PFSK-1 (cell line): ENCODE measurements around the gene SMAD1.

Source experiments
- FOXP2 ChIP-seq: optimal IDR thresholded peaks from 2 replicates; pipeline ENCODE3; 2011; ENCODE audit warnings: borderline replicate concordance, control low read depth, inconsistent platforms; ENCODE audit not compliant: insufficient read depth; ENCODE audit errors: extremely low read length, extremely low read depth
- POLR2AphosphoS5 ChIP-seq: IDR thresholded peaks from 2 replicates; pipeline ENCODE4 v1.6.1; 2012; ENCODE audit warnings: low read depth, mild to moderate bottlenecking, control low read depth, low read length, moderate library complexity
- REST ChIP-seq, 2 experiments: IDR thresholded peaks; 2 replicates each; pipeline versions ENCODE4 v1.6.1 to v1.8.0; 2011 to 2012; ENCODE audit warnings: low read depth in 2 of 2, low read length in 2 of 2, control low read depth in 1 of 2, inconsistent platforms in 1 of 2, mild to moderate bottlenecking in 1 of 2, moderate library complexity in 1 of 2; ENCODE audit not compliant: insufficient read depth in 1 of 2
- SIN3A ChIP-seq: IDR thresholded peaks from 2 replicates; pipeline ENCODE4 v1.6.1; 2012; ENCODE audit warnings: mild to moderate bottlenecking, low read length, moderate library complexity, borderline replicate concordance; ENCODE audit not compliant: insufficient read depth
- TAF1 ChIP-seq: IDR thresholded peaks from 2 replicates; pipeline ENCODE4 v1.6.1; 2012; ENCODE audit warnings: low read length, control low read depth, borderline replicate concordance; ENCODE audit not compliant: insufficient read depth

The SMAD1 gene

GRCh38 chr4:145565328-145565727 is 83.7 kb downstream of the SMAD1 start:
- TF ChIP-seq FOXP2 (no peak), TAF1 (no peak), POLR2AphosphoS5 (no peak), SIN3A (no peak), REST (IDR thresholded peaks at IDR 0.05; ENCODE audit: insufficient read depth in 1 of 2, low read depth in 2 of 2, low read length in 2 of 2) (no peak)

GRCh38 chr4:145566086-145566708 is 84.5 kb downstream of the SMAD1 start:
- TF ChIP-seq POLR2AphosphoS5: no peak
- TF ChIP-seq SIN3A: no peak
- no peak for TF ChIP-seq TAF1
- no peak for TF ChIP-seq REST (IDR thresholded peaks at IDR 0.05; ENCODE audit: insufficient read depth in 1 of 2, low read depth in 2 of 2, low read length in 2 of 2)
- no peak for TF ChIP-seq FOXP2

- TF ChIP-seq SIN3A: no peak
- TF ChIP-seq FOXP2: no peak
- TF ChIP-seq POLR2AphosphoS5: no peak
- no peak for TF ChIP-seq REST (IDR thresholded peaks at IDR 0.05; ENCODE audit: insufficient read depth in 1 of 2, low read depth in 2 of 2, low read length in 2 of 2)
- no peak for TF ChIP-seq TAF1
These were observed 85.1 kb downstream of the SMAD1 start for GRCh38 chr4:145566768-145567167.

GRCh38 chr4:145567516-145567915 is 85.9 kb downstream of the SMAD1 start:
- TF ChIP-seq SIN3A (no peak), TAF1 (no peak), POLR2AphosphoS5 (no peak), FOXP2 (no peak), REST (IDR thresholded peaks at IDR 0.05; ENCODE audit: insufficient read depth in 1 of 2, low read depth in 2 of 2, low read length in 2 of 2) (no peak)
